ENCODE measurements around the gene MAPK6.
"Not testable (repeated sequence)": the region's sequence is repeated elsewhere in the genome, so short reads cannot be mapped to it uniquely, and the experiment has no call there.

The MAPK6 gene

DNA sequence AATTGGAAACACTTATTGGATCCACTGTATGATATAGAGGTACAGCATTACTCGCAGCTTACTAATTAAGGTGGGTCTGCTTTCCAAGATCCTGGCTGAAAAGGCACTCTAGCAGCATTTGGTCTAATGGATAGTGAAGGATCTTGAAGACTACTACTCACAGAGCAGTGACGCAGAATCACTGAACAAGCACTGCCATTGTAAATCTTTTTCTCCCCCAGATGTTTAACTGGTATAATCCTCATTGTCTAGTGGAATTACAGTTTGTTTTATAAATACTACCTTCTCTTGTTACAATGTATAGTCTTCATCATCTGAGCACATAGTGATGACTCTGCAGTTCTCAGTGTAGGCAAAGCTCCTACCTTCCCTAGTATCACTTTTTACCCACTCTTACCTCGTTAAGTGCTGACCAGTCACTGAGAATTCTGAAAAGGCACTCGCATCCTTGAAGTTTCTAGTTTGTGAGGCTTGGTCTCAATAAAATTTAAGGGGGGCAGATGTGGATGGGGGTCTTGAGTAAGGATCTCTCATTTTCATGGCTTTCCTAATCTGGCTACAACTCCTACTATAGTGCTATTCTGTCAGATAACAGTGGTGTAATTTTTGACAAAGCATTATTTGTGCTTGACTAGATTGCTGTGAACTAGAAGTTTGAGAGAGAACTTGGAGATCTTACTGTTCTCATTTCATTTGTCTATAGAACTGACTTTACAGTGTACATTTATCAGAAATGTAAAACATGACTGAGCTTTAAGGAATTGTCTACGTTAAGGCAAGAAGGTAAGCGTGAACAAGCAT is 23.2 kb downstream of the MAPK6 start:
- H3K4me3 ChIP-seq (ENCODE audit: low read depth, low read length): no peak overlapping the region
- in situ Hi-C loops (cut with HindIII; ENCODE audit: low sequenced_read_pairs): no loop called here
- no peak for DNase-seq (ENCODE audit: low read depth)
- TF ChIP-seq, protein P1, sequence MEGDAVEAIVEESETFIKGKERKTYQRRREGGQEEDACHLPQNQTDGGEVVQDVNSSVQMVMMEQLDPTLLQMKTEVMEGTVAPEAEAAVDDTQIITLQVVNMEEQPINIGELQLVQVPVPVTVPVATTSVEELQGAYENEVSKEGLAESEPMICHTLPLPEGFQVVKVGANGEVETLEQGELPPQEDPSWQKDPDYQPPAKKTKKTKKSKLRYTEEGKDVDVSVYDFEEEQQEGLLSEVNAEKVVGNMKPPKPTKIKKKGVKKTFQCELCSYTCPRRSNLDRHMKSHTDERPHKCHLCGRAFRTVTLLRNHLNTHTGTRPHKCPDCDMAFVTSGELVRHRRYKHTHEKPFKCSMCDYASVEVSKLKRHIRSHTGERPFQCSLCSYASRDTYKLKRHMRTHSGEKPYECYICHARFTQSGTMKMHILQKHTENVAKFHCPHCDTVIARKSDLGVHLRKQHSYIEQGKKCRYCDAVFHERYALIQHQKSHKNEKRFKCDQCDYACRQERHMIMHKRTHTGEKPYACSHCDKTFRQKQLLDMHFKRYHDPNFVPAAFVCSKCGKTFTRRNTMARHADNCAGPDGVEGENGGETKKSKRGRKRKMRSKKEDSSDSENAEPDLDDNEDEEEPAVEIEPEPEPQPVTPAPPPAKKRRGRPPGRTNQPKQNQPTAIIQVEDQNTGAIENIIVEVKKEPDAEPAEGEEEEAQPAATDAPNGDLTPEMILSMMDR (IDR thresholded peaks at IDR 0.05; ENCODE audit: low read depth, low read length, missing control alignments): no peak

DNA sequence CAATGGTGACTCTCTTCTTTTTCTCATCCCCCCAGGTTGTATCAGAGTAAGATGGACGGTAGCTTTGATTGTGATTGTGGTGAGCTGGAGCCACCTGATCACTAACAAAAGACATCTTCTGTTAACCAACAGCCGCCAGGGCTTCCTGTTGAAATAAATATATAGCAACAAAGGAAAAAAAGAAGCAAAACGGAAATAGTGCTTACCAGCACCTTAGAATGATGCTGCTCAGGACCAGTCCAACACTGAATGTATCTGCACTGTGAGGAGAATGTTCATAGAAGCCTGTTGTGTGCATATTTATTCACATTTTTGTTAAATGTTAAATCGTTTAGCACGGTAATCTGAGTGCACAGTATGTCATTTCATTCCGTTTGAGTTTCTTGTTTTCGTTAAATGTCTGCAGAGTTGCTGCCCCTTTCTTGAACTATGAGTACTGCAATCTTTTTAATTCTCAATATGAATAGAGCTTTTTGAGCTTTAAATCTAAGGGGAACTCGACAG is 26.8 kb downstream of the MAPK6 start:
- in situ Hi-C loops (cut with HindIII; ENCODE audit: low sequenced_read_pairs); H3K4me3 ChIP-seq (ENCODE audit: low read depth, low read length); DNase-seq (ENCODE audit: low read depth): not testable (repeated sequence)

DNA sequence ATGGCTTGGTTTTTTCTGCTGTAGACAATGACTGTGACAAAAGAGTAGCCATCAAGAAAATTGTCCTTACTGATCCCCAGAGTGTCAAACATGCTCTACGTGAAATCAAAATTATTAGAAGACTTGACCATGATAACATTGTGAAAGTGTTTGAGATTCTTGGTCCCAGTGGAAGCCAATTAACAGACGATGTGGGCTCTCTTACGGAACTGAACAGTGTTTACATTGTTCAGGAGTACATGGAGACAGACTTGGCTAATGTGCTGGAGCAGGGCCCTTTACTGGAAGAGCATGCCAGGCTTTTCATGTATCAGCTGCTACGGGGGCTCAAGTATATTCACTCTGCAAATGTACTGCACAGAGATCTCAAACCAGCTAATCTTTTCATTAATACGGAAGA is 27.5 kb downstream of the MAPK6 start:
- in situ Hi-C loops (cut with HindIII; ENCODE audit: low sequenced_read_pairs): not testable (repeated sequence)

DNA sequence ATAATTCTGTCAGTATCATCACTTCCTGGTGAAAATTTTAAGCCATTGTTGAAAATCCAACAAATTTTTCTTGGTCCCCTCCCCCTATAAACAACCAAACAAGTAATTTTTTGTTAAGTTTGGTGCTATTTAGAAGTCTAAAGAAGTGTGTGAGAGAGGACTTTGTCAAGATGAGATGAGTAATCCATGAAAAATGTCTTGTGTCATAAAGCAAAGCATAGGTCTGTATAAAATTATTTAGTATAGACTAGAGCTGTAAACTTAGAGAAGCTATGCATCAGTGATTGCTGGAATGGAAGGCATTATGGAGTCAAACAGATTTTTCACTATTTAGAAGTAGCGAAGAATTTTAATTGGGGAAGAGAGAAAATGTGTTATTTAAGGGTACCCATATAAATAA is 31.4 kb downstream of the MAPK6 start:
- DNase-seq (ENCODE audit: low read depth): no peak
- no peak overlapping the region for H3K4me3 ChIP-seq (ENCODE audit: low read depth, low read length)
- TF ChIP-seq, protein P1 (IDR thresholded peaks at IDR 0.05; ENCODE audit: low read depth, low read length, missing control alignments): no peak
- in situ Hi-C loops (cut with HindIII; ENCODE audit: low sequenced_read_pairs): no loop called here

More for the DNA sequence above, 27.5 kb downstream of the MAPK6 start:
- not testable (repeated sequence) for H3K4me3 ChIP-seq (ENCODE audit: low read depth, low read length); DNase-seq (ENCODE audit: low read depth)

DNA sequence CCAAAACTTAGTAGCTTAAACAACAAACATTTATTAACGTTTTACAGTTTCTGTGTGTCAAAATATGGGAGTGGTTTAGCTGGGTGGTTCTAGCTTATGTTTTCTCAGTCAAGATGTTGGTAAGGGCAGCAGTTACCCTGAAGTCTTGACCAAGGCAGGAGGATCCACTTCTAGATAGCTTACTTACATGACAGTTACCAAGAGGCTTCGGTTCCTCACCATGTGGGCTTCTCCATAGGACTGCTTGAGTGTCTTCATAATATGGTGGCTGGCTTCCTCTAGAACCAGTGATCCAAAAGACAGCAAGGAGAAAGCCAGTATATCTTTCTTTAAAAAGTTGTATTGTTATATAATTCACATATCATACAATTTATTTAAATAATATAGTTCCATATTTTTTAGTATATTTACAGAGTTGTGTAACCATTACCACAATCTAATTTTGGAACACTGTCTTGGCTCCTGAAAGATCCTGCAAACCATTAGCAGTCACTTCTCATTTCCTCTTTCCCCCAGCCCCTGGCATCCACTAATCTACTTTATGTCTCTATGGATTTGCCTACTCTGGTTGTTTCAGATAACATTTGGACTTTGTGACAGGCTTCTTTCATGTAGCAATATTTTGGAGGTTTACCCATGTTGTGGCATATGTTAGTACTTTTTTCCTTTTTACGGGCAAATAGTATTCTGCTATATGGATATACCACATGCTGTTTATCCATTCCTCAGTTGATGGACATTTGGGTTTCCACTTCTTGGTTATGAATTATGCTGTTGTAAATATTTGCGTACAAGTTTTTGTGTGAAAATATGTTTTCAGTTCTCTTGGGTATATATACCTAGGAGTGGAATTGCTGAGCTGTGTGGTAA is 33.3 kb downstream of the MAPK6 start:
- TF ChIP-seq, protein P1 (IDR thresholded peaks at IDR 0.05; ENCODE audit: low read depth, low read length, missing control alignments): no peak
- no peak overlapping the region for H3K4me3 ChIP-seq (ENCODE audit: low read depth, low read length)
- no peak for DNase-seq (ENCODE audit: low read depth)
- in situ Hi-C loops (cut with HindIII; ENCODE audit: low sequenced_read_pairs): no loop called here

DNA sequence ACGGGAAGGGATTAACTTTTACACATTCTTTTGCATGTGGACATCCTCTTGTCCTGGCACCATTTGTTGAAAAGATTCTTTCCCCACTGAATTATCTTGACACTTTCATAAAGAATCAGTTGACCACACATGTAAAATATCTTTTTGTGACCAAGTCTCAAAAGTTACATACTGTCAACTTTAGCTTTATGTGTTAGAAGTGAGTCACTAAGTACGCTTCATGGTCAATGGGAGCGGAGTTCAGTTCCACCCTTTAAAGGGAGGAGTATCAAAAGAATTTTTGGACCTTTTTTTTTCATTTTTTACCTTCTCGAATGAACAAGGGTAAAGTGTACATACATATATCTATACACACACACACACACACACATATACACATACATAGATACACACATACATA is 35.4 kb downstream of the MAPK6 start:
- H3K4me3 ChIP-seq (ENCODE audit: low read depth, low read length): no peak overlapping the region
- TF ChIP-seq, protein P1 (IDR thresholded peaks at IDR 0.05; ENCODE audit: low read depth, low read length, missing control alignments): no peak
- no peak for DNase-seq (ENCODE audit: low read depth)
- in situ Hi-C loops (cut with HindIII; ENCODE audit: low sequenced_read_pairs): no loop called here

DNA sequence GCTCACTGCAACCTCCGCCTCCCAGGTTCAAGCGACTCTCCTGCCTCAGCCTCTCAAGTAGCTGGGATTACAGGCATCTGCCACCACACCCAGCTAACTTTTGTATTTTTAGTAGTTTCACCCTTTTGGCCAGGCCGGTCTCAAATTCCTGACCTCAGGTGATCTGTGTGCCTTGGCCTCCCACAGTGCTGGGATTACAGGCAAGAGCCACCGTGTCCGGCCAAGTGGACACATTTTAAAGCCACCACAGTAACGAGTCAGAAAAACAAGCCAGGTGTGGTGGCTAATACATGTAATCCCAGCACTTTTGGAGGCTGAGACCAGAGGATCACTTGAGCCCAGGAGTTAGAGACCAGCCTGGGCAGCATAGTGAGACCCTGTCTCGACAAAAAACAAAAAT is 35.8 kb downstream of the MAPK6 start:
- DNase-seq (ENCODE audit: low read depth); H3K4me3 ChIP-seq (ENCODE audit: low read depth, low read length); in situ Hi-C loops (cut with HindIII; ENCODE audit: low sequenced_read_pairs): not testable (repeated sequence)

DNA sequence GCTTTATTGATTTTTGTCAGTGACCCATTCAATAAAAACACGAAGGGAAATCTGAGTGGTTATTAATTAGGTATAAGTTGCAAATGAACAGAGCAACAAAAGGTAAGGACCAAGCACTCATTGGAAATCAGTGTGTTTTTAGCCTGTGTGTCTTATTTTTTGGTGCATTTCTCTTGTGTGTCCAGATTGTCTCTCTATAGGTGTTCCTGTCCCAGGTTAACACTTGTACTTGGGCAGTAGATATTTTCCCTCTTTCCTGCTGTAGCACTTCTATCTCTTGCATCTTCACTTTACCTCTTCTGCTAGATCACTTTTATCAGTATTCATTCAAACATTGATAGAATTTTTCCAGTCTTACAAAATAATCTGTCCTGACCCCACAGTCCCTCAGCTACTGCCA is 37.0 kb downstream of the MAPK6 start:
- in situ Hi-C loops (cut with HindIII; ENCODE audit: low sequenced_read_pairs): no loop called here

More for the DNA sequence above, 37.0 kb downstream of the MAPK6 start:
- no peak for DNase-seq (ENCODE audit: low read depth)
- TF ChIP-seq, protein P1 (IDR thresholded peaks at IDR 0.05; ENCODE audit: low read depth, low read length, missing control alignments): no peak
- no peak overlapping the region for H3K4me3 ChIP-seq (ENCODE audit: low read depth, low read length)

All from astrocyte of the cerebellum (primary cell).